Trophoblast cell (in vitro differentiated cells and primary cell): ENCODE measurements around the gene NAB1.

Source experiments
- DNase-seq, 2 donors: peaks; one replicate each; pipeline ENCODE4 v3.0.0-alpha.2; 2016
- H2AFZ ChIP-seq: 2 replicates; pipeline ENCODE4 v1.6.1; 2013; ENCODE audit warnings: low read length, moderate library complexity, mild to moderate bottlenecking; ENCODE audit not compliant: insufficient read depth, poor library complexity
- H2AK5ac ChIP-seq: 2 replicates; pipeline ENCODE4 v1.6.1; 2013; ENCODE audit warnings: mild to moderate bottlenecking, low read length
- H2BK120ac ChIP-seq: 2 replicates; pipeline ENCODE4 v1.6.1; 2013; ENCODE audit warnings: low read length, mild to moderate bottlenecking, moderate library complexity; ENCODE audit not compliant: insufficient read depth, poor library complexity
- H2BK12ac ChIP-seq: 2 replicates; pipeline ENCODE4 v1.6.1; 2013; ENCODE audit warnings: mild to moderate bottlenecking, low read length, moderate library complexity
- H2BK5ac ChIP-seq: 2 replicates; pipeline ENCODE4 v1.6.1; 2013; ENCODE audit warnings: low read length, low read depth, moderate library complexity, mild to moderate bottlenecking; ENCODE audit not compliant: poor library complexity
- H3K14ac ChIP-seq: 2 replicates; pipeline ENCODE4 v1.6.1; 2013; ENCODE audit warnings: mild to moderate bottlenecking, low read length
- H3K18ac ChIP-seq: 2 replicates; pipeline ENCODE4 v1.6.1; 2013; ENCODE audit warnings: mild to moderate bottlenecking, low read length
- H3K23ac ChIP-seq: 2 replicates; pipeline ENCODE4 v1.6.1; 2013; ENCODE audit warnings: low read length
- H3K27ac ChIP-seq: 2 replicates; pipeline ENCODE4 v1.5.1; 2013; ENCODE audit warnings: low read depth, mild to moderate bottlenecking, inconsistent platforms, low read length, moderate library complexity
- H3K27me3 ChIP-seq: 2 replicates; pipeline ENCODE4 v1.6.1; 2013; ENCODE audit warnings: inconsistent platforms, mild to moderate bottlenecking, low read length, moderate library complexity; ENCODE audit not compliant: insufficient read depth
- H3K36me3 ChIP-seq, 2 experiments: 1 replicate in 1 of 2; 2 replicates in 1 of 2; pipeline ENCODE4 v1.6.1; 2013; ENCODE audit warnings: low read length in 2 of 2, mild to moderate bottlenecking in 2 of 2, moderate library complexity in 1 of 2; ENCODE audit not compliant: insufficient read depth in 2 of 2, control insufficient read depth in 1 of 2
- H3K4ac ChIP-seq: 2 replicates; pipeline ENCODE4 v1.6.1; 2013; ENCODE audit warnings: low read depth, mild to moderate bottlenecking, low read length, moderate library complexity
- H3K4me1 ChIP-seq, 2 experiments: 1 replicate in 1 of 2; 2 replicates in 1 of 2; pipeline ENCODE4 v1.6.1; 2013; ENCODE audit warnings: low read length in 2 of 2, mild to moderate bottlenecking in 2 of 2, moderate library complexity in 1 of 2; ENCODE audit not compliant: insufficient read depth in 2 of 2, control insufficient read depth in 1 of 2
- H3K4me2 ChIP-seq: 2 replicates; pipeline ENCODE4 v1.6.1; 2013; ENCODE audit warnings: inconsistent platforms, mild to moderate bottlenecking, low read length, moderate library complexity
- H3K4me3 ChIP-seq: 2 replicates; pipeline ENCODE4 v1.5.1; 2013; ENCODE audit warnings: mild to moderate bottlenecking, low read depth, low read length, inconsistent platforms
- H3K79me1 ChIP-seq: one replicate; pipeline ENCODE4 v1.6.1; 2013; ENCODE audit warnings: low read length
- H3K79me2 ChIP-seq: 2 replicates; pipeline ENCODE4 v1.6.1; 2013; ENCODE audit warnings: low read length, mild to moderate bottlenecking; ENCODE audit not compliant: control insufficient read depth, insufficient read depth, poor library complexity
- H3K9ac ChIP-seq: 2 replicates; pipeline ENCODE4 v1.6.1; 2013; ENCODE audit warnings: mild to moderate bottlenecking, low read length
- H3K9me3 ChIP-seq: 2 replicates; pipeline ENCODE4 v1.6.1; 2013; ENCODE audit warnings: low read depth, mild to moderate bottlenecking, control low read depth, inconsistent platforms, low read length; ENCODE audit not compliant: insufficient read depth
- H4K12ac ChIP-seq: 2 replicates; pipeline ENCODE4 v1.6.1; 2013; ENCODE audit warnings: low read depth, mild to moderate bottlenecking, low read length, moderate library complexity
- H4K8ac ChIP-seq: 2 replicates; pipeline ENCODE4 v1.6.1; 2013; ENCODE audit warnings: low read depth, mild to moderate bottlenecking, low read length, moderate library complexity
- H4K91ac ChIP-seq: one replicate; pipeline ENCODE4 v1.6.1; 2013; ENCODE audit warnings: low read depth, mild to moderate bottlenecking, low read length, moderate library complexity
- WGBS: extraction: QIAGEN DNeasy Blood & Tissue Kit; methylation state at CpG from one replicate; pipeline ENCODE4 v1.1.7; 2013; ENCODE audit warnings: missing lambda C conversion rate; ENCODE audit not compliant: insufficient read length, insufficient coverage; ENCODE audit errors: extremely low coverage; 5-methylcytosine and 5-hydroxymethylcytosine counted together

NAB1 gene

GRCh38 chr2:190679813-190680591 lies 31.1 kb downstream of the NAB1 start:
- no peaks in the 10 kb centered on the region for H3K27me3 ChIP-seq
- H2BK120ac ChIP-seq = no peak overlapping the region
- H3K4me3 ChIP-seq = no peak overlapping the region
- WGBS = no CpG with 5 or more reads among the region's 12 CpGs
- H4K91ac ChIP-seq = no peak overlapping the region
- peak overlapping the region; percentile 84 for H3K27ac ChIP-seq
- peak overlapping the region; percentile 39 for H3K14ac ChIP-seq
- no peak overlapping the region for H3K9ac ChIP-seq
- H3K9me3 ChIP-seq = no peaks in the 10 kb centered on the region
- no peak overlapping the region for H3K18ac ChIP-seq
- no peak overlapping the region for H4K12ac ChIP-seq
- no peak overlapping the region for H3K23ac ChIP-seq
- H3K4me1 ChIP-seq = peaks cover 7 to 12% of the 10 kb centered on the region in 2 experiments
- no peak overlapping the region for H2AFZ ChIP-seq
- peaks cover 0 to 1% of the 10 kb centered on the region in 2 experiments for H3K36me3 ChIP-seq
- DNase-seq = peak; percentile 99
- peak overlapping the region; percentile 37 for H2BK12ac ChIP-seq
- peak overlapping the region; percentile 38 for H2BK5ac ChIP-seq
- H2AK5ac ChIP-seq = peak overlapping the region; percentile 77
- no peak overlapping the region for H3K4ac ChIP-seq
- no peaks in the 10 kb centered on the region for H3K79me2 ChIP-seq
- peaks cover 4% of the 10 kb centered on the region for H3K79me1 ChIP-seq
- peak overlapping the region; percentile 40 for H3K4me2 ChIP-seq
- no peak overlapping the region for H4K8ac ChIP-seq

DNA sequence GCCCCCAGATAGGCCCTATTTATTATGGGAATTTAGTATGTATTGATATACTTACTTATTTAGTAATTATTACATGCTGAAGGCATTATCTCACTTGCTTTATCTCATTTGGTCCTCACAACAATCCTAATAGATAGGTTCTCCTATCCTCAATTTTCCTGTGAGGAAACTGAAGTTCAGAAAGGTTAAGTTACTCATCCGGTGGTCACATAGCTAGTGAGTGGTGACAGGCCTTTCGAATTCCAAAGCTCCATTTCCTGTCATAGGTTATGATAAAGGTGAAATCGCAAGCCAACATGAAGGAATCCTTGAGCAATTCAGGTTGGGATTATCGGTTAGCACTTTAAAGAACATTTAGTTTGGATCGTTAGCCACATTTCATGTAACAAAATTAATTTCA lies 33.3 kb downstream of the NAB1 start:
- Histone ChIP-seq H4K8ac (no peak overlapping the region), H3K9me3 (no peaks in the 10 kb centered on the region), H2BK5ac (no peak overlapping the region), H3K9ac (no peak overlapping the region), H3K79me1 (peaks cover 4% of the 10 kb centered on the region), H2BK120ac (no peak overlapping the region), H3K4me1 (peaks cover 7 to 12% of the 10 kb centered on the region in 2 experiments), H2AFZ (no peak overlapping the region), H2BK12ac (no peak overlapping the region), H3K27ac (no peak overlapping the region), H3K4me2 (no peak overlapping the region), H2AK5ac (no peak overlapping the region), H4K12ac (no peak overlapping the region), H3K79me2 (no peaks in the 10 kb centered on the region), H3K14ac (no peak overlapping the region), H3K27me3 (no peaks in the 10 kb centered on the region), H3K4me3 (no peak overlapping the region), H3K4ac (no peak overlapping the region), H3K18ac (no peak overlapping the region), H3K36me3 (peaks cover 2 to 3% of the 10 kb centered on the region in 2 experiments), H4K91ac (no peak overlapping the region), H3K23ac (no peak overlapping the region)
- no peak for DNase-seq
- no CpG with 5 or more reads among the region's 5 CpGs for WGBS

DNA sequence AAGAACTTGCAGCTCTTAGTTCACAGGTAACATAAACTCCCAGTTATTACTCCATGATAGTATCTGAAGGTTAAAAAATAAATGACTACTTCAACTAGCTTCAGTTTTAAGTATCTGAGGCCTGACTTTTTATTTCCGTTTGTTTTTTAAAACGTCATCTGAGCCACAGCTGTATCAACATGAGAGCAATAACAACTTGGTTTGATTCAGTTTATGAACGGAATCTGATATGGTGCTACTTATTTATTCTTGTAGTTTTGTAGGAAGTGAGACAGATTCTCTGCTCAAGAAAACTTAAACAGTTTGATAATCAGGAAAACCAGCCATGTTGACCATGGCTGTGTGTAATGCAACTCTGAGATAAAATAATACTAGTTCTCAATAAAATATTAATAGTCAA lies 34.9 kb downstream of the NAB1 start:
- peaks cover 4% of the 10 kb centered on the region for H3K79me1 ChIP-seq
- no peak overlapping the region for H3K4me2 ChIP-seq
- WGBS = no CpG with 5 or more reads among the region's 3 CpGs

DNA sequence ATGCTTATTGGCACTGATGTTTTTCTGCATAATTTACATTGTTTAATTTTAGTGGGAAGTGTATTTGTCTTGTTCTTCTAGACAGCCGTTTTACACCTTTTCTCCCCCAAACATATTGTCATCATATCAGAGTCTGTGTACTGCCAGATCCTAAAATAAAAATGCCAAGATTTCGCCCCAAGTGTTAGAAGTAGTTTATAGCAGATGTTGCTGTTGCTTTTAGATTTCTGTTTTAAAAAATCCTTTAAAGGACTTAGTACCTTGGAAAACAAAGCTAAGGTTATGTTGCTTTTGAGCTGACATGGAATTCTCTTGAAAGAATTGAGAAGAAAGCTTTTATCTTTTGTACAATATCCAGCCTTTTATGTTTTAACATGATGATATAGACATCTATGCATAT lies 36.0 kb downstream of the NAB1 start:
- no peak for DNase-seq
- Histone ChIP-seq H3K4ac (no peak overlapping the region), H2AK5ac (no peak overlapping the region), H3K27me3 (no peaks in the 10 kb centered on the region), H3K4me1 (peaks cover under 1 to 3% of the 10 kb centered on the region in 2 experiments), H4K91ac (no peak overlapping the region), H3K36me3 (peaks cover 3 to 4% of the 10 kb centered on the region in 2 experiments), H2BK12ac (no peak overlapping the region), H4K12ac (no peak overlapping the region), H4K8ac (no peak overlapping the region), H3K23ac (no peak overlapping the region), H3K4me2 (no peak overlapping the region), H3K14ac (no peak overlapping the region), H2BK120ac (no peak overlapping the region), H3K18ac (no peak overlapping the region), H3K4me3 (no peak overlapping the region), H3K79me2 (no peaks in the 10 kb centered on the region), H3K79me1 (peaks cover under 1% of the 10 kb centered on the region), H3K27ac (no peak overlapping the region), H3K9me3 (no peaks in the 10 kb centered on the region), H2AFZ (no peak overlapping the region), H2BK5ac (no peak overlapping the region), H3K9ac (no peak overlapping the region)
- no CpG with 5 or more reads among the region's 2 CpGs for WGBS

More for the DNA sequence above, 34.9 kb downstream of the NAB1 start:
- DNase-seq = no peak
- H2BK5ac ChIP-seq = no peak overlapping the region
- H3K4me1 ChIP-seq = peaks cover 4 to 8% of the 10 kb centered on the region in 2 experiments
- H2AFZ ChIP-seq = no peak overlapping the region
- H3K23ac ChIP-seq = no peak overlapping the region
- no peak overlapping the region for H3K4me3 ChIP-seq
- no peaks in the 10 kb centered on the region for H3K27me3 ChIP-seq
- no peak overlapping the region for H4K8ac ChIP-seq
- H3K9ac ChIP-seq = no peak overlapping the region
- no peak overlapping the region for H3K4ac ChIP-seq
- no peak overlapping the region for H4K91ac ChIP-seq
- H3K9me3 ChIP-seq = no peaks in the 10 kb centered on the region
- H2BK120ac ChIP-seq = no peak overlapping the region
- peaks cover 3 to 4% of the 10 kb centered on the region in 2 experiments for H3K36me3 ChIP-seq
- no peak overlapping the region for H2AK5ac ChIP-seq
- no peak overlapping the region for H4K12ac ChIP-seq
- H3K14ac ChIP-seq = no peak overlapping the region
- H3K18ac ChIP-seq = no peak overlapping the region
- H2BK12ac ChIP-seq = no peak overlapping the region
- H3K27ac ChIP-seq = no peak overlapping the region
- no peaks in the 10 kb centered on the region for H3K79me2 ChIP-seq
